Measurements from ENCODE around the gene BCL2L14.
"Not testable (repeated sequence)": the region's sequence is repeated elsewhere in the genome, so short reads cannot be mapped to it uniquely, and the experiment has no call there.

The BCL2L14 gene

GRCh38 chr12:12107678-12108077 is 36.9 kb downstream of the BCL2L14 start:
- H3K4me3 ChIP-seq (ENCODE audit: low read length): no peak overlapping the region
- no peak for TF ChIP-seq ZNF274 (IDR thresholded peaks at IDR 0.05; ENCODE audit: low read depth, low read length)

- H3K4me3 ChIP-seq (ENCODE audit: low read length): no peak overlapping the region
- TF ChIP-seq ZNF274 (IDR thresholded peaks at IDR 0.05; ENCODE audit: low read depth, low read length): no peak
Measured at GRCh38 chr12:12108441-12109058, 37.8 kb downstream of the BCL2L14 start.

GRCh38 chr12:12110923-12111555 is 40.3 kb downstream of the BCL2L14 start:
- H3K4me3 ChIP-seq (ENCODE audit: low read length): not testable (repeated sequence)

GRCh38 chr12:12115514-12115913 is 44.8 kb downstream of the BCL2L14 start:
- no peak overlapping the region for H3K4me3 ChIP-seq (ENCODE audit: low read length)
- TF ChIP-seq ZNF274 (IDR thresholded peaks at IDR 0.05; ENCODE audit: low read depth, low read length): no peak

GRCh38 chr12:12116677-12117076 is 45.9 kb downstream of the BCL2L14 start:
- no peak for TF ChIP-seq ZNF274 (IDR thresholded peaks at IDR 0.05; ENCODE audit: low read depth, low read length)
- H3K4me3 ChIP-seq (ENCODE audit: low read length): no peak overlapping the region

- no peak overlapping the region for H3K4me3 ChIP-seq (ENCODE audit: low read length)
- TF ChIP-seq ZNF274 (IDR thresholded peaks at IDR 0.05; ENCODE audit: low read depth, low read length): no peak
Measured at GRCh38 chr12:12121061-12121460, 50.3 kb downstream of the BCL2L14 start.

- TF ChIP-seq ZNF274 (IDR thresholded peaks at IDR 0.05; ENCODE audit: low read depth, low read length): no peak
- H3K4me3 ChIP-seq (ENCODE audit: low read length): no peak overlapping the region
Measured at GRCh38 chr12:12123036-12123604, 52.4 kb downstream of the BCL2L14 start.

GRCh38 chr12:12126551-12126950 is 55.8 kb downstream of the BCL2L14 start:
- no peak overlapping the region for H3K4me3 ChIP-seq (ENCODE audit: low read length)
- TF ChIP-seq ZNF274 (IDR thresholded peaks at IDR 0.05; ENCODE audit: low read depth, low read length): no peak

GRCh38 chr12:12127304-12127703 is 56.6 kb downstream of the BCL2L14 start:
- no peak overlapping the region for H3K4me3 ChIP-seq (ENCODE audit: low read length)
- TF ChIP-seq ZNF274 (IDR thresholded peaks at IDR 0.05; ENCODE audit: low read depth, low read length): no peak

GRCh38 chr12:12128670-12129069 is 57.9 kb downstream of the BCL2L14 start:
- TF ChIP-seq ZNF274 (IDR thresholded peaks at IDR 0.05; ENCODE audit: low read depth, low read length): no peak
- no peak overlapping the region for H3K4me3 ChIP-seq (ENCODE audit: low read length)

GRCh38 chr12:12133259-12133658 is 62.5 kb downstream of the BCL2L14 start:
- H3K4me3 ChIP-seq (ENCODE audit: low read length): no peak overlapping the region
- TF ChIP-seq ZNF274 (IDR thresholded peaks at IDR 0.05; ENCODE audit: low read depth, low read length): no peak

GRCh38 chr12:12133785-12134184 is 63.0 kb downstream of the BCL2L14 start:
- no peak for TF ChIP-seq ZNF274 (IDR thresholded peaks at IDR 0.05; ENCODE audit: low read depth, low read length)

GRCh38 chr12:12138203-12139154 is 67.7 kb downstream of the BCL2L14 start:
- TF ChIP-seq ZNF274 (IDR thresholded peaks at IDR 0.05; ENCODE audit: low read depth, low read length): no peak
- H3K4me3 ChIP-seq (ENCODE audit: low read length): no peak overlapping the region

More at GRCh38 chr12:12133785-12134184, 63.0 kb downstream of the BCL2L14 start:
- H3K4me3 ChIP-seq (ENCODE audit: low read length): no peak overlapping the region

- no peak overlapping the region for H3K4me3 ChIP-seq (ENCODE audit: low read length)
- no peak for TF ChIP-seq ZNF274 (IDR thresholded peaks at IDR 0.05; ENCODE audit: low read depth, low read length)
Measured at GRCh38 chr12:12141000-12141399, 70.3 kb downstream of the BCL2L14 start.

- not testable (repeated sequence) for H3K4me3 ChIP-seq (ENCODE audit: low read length)
Measured at GRCh38 chr12:12144531-12144930, 73.8 kb downstream of the BCL2L14 start.

All from GM08714 (cell line).